ENCODE measurements around the gene CNTFR. TPM values are rescaled to one million over a fixed set of nuclear protein-coding genes. Genes with fewer than 3 reads are reported as not detected.

CNTFR gene
- total RNA-seq, 1 donor from 2014 or later: 4.7 TPM

- H3K4me1 ChIP-seq: peaks cover 3 to 5% of the 10 kb centered on the region in 2 donors
- DNase-seq (ENCODE audit: low spot score in 2 of 2): peak in 1 of 2 donors; percentile 48
- no peak overlapping the region for H3K4me3 ChIP-seq
- TF ChIP-seq, protein P1, sequence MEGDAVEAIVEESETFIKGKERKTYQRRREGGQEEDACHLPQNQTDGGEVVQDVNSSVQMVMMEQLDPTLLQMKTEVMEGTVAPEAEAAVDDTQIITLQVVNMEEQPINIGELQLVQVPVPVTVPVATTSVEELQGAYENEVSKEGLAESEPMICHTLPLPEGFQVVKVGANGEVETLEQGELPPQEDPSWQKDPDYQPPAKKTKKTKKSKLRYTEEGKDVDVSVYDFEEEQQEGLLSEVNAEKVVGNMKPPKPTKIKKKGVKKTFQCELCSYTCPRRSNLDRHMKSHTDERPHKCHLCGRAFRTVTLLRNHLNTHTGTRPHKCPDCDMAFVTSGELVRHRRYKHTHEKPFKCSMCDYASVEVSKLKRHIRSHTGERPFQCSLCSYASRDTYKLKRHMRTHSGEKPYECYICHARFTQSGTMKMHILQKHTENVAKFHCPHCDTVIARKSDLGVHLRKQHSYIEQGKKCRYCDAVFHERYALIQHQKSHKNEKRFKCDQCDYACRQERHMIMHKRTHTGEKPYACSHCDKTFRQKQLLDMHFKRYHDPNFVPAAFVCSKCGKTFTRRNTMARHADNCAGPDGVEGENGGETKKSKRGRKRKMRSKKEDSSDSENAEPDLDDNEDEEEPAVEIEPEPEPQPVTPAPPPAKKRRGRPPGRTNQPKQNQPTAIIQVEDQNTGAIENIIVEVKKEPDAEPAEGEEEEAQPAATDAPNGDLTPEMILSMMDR (IDR thresholded peaks at IDR 0.05): no peak
- intact Hi-C loops (cut with DNase I): loop anchor here (5.0 kb wide), 2 partner anchors 92 to 393 kb away; partner anchors contain the start of genes DCAF12 and RPP25L
- H3K27me3 ChIP-seq: no peaks in the 10 kb centered on the region
- no peak overlapping the region for H3K27ac ChIP-seq
- no peaks in the 10 kb centered on the region for H3K36me3 ChIP-seq
- no peaks in the 10 kb centered on the region for H3K9me3 ChIP-seq
Measured at GRCh38 chr9:34520505-34521385, 68.8 kb downstream of the CNTFR start.

DNA sequence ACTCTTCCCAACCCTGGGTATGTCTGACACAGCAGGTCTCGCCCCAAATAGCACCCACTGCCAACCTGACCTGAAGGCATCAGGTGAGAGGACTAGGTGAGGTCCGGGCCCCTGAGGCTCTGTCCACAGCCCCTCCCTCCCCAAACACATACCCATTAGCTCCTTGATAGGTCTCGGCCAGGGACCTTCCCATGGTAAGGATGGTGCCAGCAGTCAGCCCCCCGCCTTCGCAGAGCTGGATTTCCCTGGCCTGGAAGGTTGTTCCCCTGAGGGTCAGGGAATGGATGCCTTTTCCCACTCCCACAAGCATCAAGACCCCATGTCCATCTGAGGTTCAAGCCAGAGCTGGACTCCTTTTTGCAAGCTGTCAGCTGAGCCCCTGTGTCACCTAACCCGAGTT is 69.4 kb downstream of the CNTFR start:
- TF ChIP-seq, protein P1 (IDR thresholded peaks at IDR 0.05): no peak
- intact Hi-C loops (cut with DNase I): loop anchor here (5.0 kb wide), 2 partner anchors 92 to 393 kb away; partner anchors contain the start of genes DCAF12 and RPP25L

GRCh38 chr9:34519321-34520020 is 70.1 kb downstream of the CNTFR start:
- Histone ChIP-seq H3K36me3 (no peaks in the 10 kb centered on the region), H3K4me3 (no peak overlapping the region), H3K27me3 (no peaks in the 10 kb centered on the region), H3K27ac (no peak overlapping the region), H3K4me1 (peaks cover 3 to 5% of the 10 kb centered on the region in 2 donors), H3K9me3 (no peaks in the 10 kb centered on the region)
- intact Hi-C loops (cut with DNase I): loop anchor here (5.0 kb wide), 2 partner anchors 93 to 392 kb away; partner anchors contain the start of genes DCAF12 and RPP25L
- TF ChIP-seq, protein P1 (IDR thresholded peaks at IDR 0.05): no peak
- DNase-seq (ENCODE audit: low spot score in 2 of 2): peak in 1 of 2 donors; percentile 40

More for the DNA sequence above, 69.4 kb downstream of the CNTFR start:
- Histone ChIP-seq H3K9me3 (no peaks in the 10 kb centered on the region), H3K36me3 (no peaks in the 10 kb centered on the region), H3K27ac (no peak overlapping the region), H3K27me3 (no peaks in the 10 kb centered on the region), H3K4me3 (no peak overlapping the region), H3K4me1 (peaks cover 3 to 5% of the 10 kb centered on the region in 2 donors)
- peak in 1 of 2 donors; percentile 45 for DNase-seq (ENCODE audit: low spot score in 2 of 2)

GRCh38 chr9:34518896-34519295 is 70.6 kb downstream of the CNTFR start:
- intact Hi-C loops (cut with DNase I): no loop called here
- H3K4me3 ChIP-seq: no peak overlapping the region
- H3K4me1 ChIP-seq: peaks cover 3 to 5% of the 10 kb centered on the region in 2 donors
- H3K9me3 ChIP-seq: no peaks in the 10 kb centered on the region
- no peak overlapping the region for H3K27ac ChIP-seq
- DNase-seq (ENCODE audit: low spot score in 2 of 2): peak in 1 of 2 donors; percentile 49
- no peaks in the 10 kb centered on the region for H3K36me3 ChIP-seq
- TF ChIP-seq, protein P1 (IDR thresholded peaks at IDR 0.05): no peak
- no peaks in the 10 kb centered on the region for H3K27me3 ChIP-seq

DNA sequence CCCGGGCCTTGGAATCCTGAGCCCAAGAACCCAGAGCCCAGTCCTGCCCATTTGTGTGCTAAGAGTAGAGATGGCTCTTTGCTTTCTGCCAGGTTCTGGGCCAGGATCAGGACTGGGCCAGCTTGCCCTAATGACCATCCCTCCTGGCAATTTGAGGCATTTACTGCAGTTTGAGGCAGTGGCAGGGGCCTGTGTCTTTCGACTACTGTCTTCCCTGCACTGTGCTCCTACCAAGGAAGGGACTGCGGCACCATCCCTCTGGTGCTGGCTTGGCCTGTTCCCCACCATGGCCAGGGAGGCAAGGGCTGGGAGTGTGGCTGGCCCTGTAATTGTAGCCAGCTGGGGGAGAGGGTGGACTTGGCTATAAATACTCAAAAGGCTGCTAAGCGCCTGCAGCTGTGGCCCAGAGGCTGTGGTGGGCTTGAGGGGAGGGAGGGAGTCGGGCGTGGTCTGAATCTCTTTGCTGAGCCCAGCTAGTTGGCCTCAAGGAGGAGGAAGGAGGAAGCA is 71.4 kb downstream of the CNTFR start:
- TF ChIP-seq, protein P1 (IDR thresholded peaks at IDR 0.05): no peak
- H3K4me3 ChIP-seq: no peak overlapping the region
- no peaks in the 10 kb centered on the region for H3K27me3 ChIP-seq
- intact Hi-C loops (cut with DNase I): no loop called here
- H3K27ac ChIP-seq: no peak overlapping the region
- peak in 1 of 2 donors; percentile 57 for DNase-seq (ENCODE audit: low spot score in 2 of 2)
- no peaks in the 10 kb centered on the region for H3K9me3 ChIP-seq
- H3K36me3 ChIP-seq: no peaks in the 10 kb centered on the region
- peaks cover 3 to 5% of the 10 kb centered on the region in 2 donors for H3K4me1 ChIP-seq
